Stimulated activated CD4-positive, alpha-beta T cell treated with anti-CD3 and anti-CD28 coated beads, TNF-alpha, amount 100 ng/mL, for 4 hours (primary cell): Measurements from ENCODE around the gene CADPS2.

Experiments used
- DNase-seq, 3 experiments: peaks; one replicate each; pipeline ENCODE4 v3.0.0-alpha.2; 2020; ENCODE audit warnings: low read depth in 3 of 3

CADPS2 gene

DNA sequence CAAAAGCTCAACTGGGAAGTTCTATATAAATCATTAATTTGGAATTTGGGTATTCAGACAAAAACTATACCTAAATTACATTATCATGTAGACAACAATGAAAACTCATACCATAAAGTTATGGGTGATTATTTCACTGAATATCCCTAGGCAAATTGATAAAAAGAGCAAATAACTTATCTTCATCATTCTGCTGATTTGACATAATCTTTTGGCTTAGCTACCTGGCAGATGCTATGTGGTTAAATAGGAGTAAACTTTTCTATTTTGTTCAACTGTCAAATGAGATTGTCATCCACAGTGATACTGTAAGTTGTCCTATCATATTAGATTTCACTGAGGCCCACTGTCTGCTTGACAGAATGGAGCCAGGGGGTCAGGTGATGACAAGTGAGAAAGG, 432.8 kb downstream of the CADPS2 start:
- DNase-seq, result no peak

DNA sequence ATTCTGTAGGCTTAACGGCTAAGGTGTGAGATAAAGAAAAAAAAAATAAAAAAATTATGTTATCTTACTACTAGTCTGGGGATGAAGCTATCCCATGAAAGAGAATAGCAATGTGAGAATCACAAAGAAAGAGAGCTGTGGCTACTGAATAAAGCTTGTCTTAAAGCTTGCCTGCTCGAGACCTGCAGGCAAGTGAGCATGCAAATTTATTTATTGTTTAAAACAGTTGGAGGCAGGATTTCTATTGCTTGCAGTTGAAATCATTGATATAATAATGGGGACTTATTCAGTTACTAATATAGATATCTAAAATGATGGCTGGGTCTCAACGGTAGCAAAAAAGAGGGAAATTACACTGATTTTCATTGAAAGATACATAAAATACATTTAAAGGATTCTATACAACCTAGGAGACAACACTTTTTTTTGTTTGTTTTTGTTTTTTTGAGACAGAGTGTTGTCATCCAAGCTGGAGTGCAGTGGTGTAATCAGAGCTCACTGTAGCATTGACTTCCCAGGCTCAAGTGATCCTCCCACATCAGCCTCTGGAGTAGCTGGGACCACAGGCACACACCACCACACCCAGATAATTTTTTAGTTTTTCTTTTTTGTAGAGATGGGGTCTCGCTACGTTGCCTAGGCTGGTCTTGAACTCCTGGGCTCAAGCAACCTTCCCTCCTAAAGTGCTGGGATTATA, 437.2 kb downstream of the CADPS2 start:
- DNase-seq, result no peak

DNA sequence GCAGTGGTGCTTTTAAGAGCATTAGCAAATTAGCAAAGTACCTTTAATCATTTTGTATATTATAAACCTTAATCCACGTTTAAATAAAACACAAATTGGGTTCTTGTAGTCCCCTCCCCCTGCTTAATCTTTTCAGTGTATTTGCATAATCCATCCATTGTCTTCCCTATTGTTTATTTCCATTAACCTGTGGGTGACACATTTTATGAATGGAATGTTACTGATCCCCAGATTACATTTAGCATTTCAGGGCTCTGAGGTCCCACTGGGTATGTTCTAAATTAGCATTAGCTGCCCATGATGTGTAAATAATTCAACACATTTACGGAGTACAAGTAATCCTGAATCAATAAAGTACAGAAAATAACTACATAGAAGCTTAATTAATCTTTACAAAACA, 443.3 kb downstream of the CADPS2 start:
- no peak for DNase-seq

DNA sequence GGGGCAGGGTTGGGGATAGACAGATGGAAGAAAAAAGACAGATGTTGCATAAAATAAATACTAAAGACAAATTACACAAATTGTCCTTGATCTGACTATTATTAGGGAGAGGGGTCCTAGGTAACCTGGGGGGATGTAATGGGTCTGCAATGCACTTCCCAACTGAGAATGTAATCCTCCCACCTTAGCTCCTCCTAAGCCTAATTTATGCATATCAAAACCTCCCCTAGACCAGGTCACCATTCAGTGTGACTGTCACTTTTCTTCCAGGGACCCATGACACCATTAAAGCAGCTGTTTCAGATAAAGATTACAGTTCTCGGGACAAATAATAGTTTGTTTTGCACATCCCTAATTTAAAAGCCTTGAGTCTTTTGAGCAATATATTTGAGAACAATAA, 447.8 kb downstream of the CADPS2 start:
- DNase-seq, result no peak

DNA sequence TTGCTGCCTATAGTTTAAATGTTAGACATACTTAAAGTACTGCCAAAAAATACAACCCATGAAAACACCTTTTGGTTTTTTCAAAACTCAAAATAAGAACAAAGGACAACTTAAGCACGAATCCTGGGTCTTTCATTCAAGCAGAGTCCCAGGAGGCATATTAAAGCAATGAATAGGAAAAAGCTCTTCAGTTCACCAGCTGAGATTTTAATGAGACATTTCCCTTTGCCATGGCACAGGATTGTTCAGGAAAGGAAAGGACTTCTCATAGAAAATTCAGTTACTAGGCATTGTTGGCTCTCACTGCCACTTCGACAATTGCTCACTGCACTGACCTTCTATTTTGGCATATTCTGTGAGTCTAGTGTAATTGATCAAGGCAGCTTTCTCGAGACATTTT, 448.3 kb downstream of the CADPS2 start:
- DNase-seq, result no peak

DNA sequence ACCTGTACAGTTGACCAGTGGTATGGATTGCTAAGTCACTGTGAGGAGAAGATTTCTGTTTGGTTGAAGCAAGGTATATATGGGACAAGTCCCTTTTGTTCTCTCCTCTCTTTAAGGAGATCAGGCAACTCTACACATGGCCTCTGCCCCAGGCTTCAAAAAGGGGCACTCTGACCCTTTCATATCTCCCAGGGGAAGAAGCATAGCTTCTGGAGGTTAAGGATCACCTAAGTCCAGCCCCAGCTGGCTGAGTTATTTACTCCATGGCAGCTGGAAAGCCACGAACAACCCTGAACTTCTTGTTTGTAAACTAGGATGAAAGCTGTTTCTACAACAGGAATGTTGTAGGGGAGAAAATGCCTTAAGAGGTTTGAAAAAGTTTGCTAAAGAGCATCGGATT, 452.5 kb downstream of the CADPS2 start:
- no peak for DNase-seq

DNA sequence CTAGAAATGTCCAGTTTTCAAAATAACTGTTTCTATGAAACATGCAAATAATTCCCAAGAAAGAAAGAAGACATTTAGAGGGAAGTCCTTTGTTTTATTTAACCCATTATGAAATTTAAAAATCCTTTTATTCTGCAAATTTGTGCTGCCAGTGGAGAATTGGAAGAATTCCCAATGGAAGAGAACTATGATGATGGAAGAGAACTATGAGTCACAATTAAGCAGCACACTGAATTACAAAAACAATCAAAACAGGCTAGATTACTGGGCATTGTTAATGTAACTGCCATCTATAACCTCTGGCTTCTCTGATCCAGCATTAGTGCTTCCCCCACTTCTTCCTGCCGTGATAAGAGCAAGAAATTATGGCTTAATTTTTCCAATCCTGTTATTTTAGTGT, 455.6 kb downstream of the CADPS2 start:
- DNase-seq, result no peak

DNA sequence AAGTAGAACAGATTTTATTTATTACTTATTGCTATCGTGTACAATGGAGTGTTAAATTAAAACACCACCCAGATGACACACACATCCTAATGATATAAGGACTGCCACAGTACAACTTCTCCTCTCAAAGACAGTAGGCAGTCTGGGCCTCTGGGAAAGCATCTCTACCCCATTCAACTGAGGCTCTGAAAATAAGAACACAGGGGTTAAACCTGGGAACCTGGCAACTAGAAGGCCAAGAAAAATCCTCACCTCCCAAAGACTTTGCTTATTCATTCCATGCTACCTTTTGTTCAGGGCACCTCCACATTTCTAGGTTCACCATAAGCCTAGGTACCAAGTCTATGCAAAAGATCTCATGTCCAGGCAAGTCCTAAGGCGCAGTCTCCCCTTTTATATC, 456.3 kb downstream of the CADPS2 start:
- DNase-seq, result no peak

DNA sequence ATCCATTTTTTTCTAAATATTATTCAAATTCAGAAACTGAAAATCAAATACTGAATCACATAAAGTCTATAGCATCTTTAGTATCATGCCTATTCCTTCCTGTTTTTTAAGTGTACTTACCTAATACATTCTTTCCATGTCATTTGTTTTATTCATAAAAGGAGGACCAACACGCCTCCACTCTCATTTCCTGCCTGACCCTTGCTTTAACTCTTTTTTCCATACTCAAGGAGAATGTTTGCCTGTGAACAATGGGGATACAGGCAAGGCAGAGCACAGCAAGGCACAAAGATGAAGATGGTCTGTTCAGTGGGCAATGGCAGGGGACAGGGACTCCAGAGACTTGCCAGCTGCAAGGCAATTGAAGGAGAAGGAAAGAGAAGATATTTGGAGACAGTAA, 460.5 kb downstream of the CADPS2 start:
- no peak for DNase-seq

DNA sequence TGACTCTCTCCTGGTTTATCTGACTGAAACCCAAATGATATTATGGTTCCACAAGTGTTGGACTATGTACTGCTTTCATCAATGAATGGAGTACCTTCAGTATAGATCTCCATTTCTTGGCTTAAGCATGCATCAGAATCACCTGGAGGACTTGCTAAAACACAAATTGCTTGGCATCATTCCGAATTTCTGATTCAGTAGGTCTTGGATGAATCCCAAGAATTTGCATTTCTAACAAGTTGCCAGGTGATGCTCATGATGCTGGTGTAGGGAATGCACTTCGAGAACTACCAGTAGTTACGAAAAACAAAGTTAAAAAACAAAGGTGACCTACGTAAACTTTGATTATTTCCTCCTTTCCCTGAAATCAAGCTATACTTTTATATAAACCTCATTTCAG, 462.7 kb downstream of the CADPS2 start:
- no peak for DNase-seq

DNA sequence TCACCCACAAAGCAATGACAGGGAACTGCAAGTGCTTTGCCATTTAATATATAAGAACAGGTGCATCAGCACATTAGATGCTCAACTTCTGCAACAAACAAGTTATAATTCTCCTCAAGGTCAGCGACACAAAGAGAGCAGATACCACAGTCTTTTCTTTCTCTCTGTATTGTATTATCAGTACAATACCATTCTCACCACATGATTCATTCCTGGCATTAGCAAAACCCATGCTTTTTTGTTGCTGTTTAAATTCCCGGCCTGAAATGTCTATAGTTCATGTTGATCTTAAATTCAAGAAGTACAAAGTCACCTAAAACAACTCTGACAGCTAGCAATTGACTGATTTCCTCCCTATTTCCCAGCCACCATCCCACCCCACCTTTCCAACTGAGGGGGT, 469.9 kb downstream of the CADPS2 start:
- DNase-seq, result no peak

DNA sequence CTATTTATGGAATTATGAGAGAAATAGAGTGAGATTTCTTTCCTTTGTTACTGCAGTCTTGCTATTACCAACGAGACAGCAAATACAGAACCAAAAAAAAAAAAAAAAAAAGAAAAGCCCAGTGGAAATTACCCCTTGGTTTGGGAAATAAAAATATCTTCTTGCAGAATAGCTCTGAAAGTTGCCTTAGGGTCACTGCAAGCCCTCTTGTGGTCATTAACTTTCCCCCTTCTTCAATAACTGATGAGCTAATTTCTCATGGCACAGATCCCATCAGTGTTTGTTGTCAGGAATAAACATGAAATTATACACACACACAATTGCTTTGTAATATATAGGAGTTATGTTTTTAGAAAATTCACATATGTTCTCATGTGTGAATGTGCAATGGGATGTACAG, 470.8 kb downstream of the CADPS2 start:
- DNase-seq, result no peak

DNA sequence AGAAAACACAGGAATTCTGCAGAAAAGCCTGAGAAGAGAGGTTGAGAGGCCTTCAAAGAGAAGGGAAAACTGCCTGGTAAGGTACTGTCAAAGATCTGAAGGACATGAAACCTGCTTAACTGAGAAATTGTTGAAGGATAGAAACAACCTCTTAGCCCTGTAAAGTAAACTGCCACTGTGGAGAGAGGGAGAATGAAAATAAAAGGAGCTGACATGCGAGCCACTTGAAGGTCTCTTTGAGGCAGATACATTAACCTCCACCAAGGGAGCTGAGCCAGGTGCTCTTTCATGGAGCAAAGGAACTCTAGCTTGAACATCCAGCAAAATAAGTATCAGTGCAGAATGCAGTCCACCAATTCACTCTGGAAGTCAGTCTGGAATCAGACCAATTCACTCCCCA, 472.9 kb downstream of the CADPS2 start:
- DNase-seq, result no peak

DNA sequence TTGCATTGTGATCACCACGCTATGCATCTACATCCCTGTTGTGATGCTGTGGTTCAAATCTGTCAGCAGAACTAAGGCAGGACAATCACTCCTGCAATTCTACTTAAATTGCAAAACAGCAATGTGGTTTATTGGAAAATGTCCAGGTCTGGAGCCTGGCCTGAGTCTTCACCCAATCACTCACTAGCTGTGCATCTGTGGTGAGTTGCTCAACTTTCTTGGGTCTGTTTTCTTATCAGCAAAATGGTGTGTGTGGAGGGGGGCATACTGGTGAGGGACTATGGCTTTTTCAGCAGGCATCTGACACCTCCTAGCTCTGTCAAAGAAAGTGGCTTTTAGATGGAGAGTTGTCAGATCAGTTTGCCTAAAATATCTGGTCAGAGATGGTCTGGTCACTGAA, 473.4 kb downstream of the CADPS2 start:
- DNase-seq, result no peak

DNA sequence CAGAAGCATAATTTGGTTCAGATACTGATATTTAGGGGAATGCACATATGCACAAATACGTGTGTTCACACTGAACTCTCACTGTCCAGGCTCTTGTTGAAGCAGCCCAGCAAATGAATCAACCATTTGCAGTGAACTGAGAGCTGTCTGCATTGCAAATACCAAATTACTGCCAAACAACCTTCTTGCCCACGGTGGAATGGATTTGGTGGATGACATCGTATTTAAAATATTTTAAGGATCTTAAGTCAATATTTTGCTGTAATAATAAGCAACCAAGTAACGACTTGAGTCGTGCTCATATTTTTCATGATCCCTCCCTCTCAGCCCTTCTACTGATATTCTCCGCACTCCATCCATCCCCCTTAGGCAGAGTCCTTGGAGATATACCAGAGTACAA, 473.8 kb downstream of the CADPS2 start:
- no peak for DNase-seq

DNA sequence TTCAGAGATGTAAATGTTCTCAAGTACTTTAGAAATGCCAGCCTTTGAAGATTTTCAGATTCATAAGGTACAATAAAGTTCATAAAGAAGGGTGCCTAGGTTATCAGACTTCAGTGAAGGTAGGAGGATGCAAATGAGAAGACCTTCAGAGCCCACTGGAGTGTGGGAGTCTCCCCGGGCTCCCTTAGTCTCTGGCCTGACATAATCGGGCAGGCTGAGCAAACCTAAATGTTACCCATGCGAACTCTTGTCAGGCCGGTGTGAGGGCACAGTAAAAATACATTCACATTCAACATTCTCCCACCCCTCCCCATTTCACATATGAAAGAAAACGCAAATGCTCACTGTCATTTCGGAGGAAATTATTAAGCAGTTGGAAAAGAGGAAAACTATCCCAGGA, 479.1 kb downstream of the CADPS2 start:
- DNase-seq, result no peak

DNA sequence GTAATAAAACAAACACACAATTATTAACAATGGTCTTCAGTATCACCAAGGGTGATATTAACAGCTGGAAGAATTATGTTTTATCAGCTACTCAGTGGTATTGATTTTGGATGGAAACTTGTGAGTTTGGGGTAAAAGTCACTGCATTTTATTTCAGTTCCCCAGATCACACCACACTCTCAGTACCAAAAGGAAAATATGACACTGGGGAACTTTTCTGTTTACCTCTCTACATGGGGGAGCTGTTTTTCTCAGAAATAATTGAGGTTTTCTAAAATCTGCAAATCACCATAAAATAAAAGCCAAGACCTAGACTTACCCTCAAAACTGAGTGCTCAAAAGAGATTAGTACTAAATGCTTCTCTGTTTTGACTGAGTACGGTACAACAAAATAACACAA, 483.1 kb downstream of the CADPS2 start:
- no peak for DNase-seq

DNA sequence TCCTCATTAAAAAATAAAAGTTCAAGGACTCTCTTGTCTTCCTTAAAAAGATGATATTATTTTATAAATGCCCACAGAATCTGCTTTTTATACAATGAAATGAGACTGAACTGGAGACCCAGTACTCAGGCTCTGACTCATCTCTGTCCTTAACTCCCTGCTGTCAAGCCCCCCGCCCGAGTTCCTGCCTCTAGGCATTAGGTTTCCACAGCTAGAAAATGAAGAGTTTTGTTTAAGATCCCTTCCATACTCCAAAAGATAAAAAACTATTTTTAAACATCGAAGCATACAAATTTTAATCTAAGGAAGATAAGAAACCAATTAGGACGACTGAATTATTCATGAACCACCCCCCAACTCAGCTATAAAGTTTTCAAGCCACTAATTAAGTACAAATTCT, 484.0 kb downstream of the CADPS2 start:
- no peak for DNase-seq

DNA sequence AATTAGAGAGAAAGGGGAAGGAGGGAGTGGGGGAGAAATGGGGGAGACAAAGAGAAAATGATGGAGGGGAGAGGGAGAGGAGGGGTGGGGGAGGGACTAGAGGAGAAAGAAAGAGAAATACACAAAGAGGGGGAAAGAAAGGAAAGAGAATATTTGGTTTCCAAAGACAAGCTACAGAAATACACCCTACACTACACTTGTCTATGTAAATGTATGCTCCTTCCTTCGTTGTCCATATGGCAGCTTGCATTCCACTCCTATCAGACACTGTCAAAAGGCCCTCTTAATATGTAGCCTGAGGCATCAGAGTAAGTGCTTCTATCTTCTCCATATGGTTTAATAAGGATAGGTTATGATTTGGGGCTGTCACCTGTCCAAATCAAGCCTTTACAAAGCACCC, 488.9 kb downstream of the CADPS2 start:
- DNase-seq, result no peak

DNA sequence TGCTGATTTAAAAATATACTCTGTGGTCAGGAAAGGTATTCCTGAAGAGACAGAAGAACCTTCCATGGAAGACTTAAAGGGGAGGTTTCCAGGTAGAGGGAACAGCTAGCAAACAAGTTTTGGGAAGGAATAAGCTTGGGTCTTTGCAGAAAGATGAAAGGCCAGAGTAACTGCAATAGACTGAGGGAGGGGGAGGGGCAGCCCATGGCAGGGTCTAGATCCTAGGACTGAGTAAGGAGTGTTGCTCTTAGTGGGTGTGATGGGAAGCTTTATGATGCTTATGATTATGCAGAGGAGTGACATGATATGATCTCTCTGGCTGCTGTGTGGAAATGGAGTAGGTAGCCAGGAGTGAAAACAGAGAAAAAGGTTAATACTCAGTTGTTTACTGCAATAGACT, 491.7 kb downstream of the CADPS2 start:
- DNase-seq, result no peak

DNA sequence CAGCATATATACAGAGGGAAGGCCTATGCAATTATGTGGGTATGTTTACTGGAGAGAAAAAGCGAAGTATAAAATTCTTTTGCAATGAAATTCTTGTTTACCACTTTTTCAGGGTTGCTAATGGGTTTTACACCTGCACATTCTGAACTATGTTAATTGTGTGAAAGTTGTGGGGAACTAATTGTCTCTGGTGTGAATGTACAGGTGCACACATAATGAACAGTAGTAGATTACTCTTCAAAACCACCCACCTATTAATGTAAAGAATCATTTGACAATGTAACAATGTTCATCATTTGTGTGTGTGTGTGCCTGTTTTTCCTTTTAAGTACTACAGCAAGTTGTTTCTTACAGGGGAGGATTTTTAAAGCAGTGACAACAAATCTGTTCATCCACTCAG, 501.7 kb downstream of the CADPS2 start:
- no peak for DNase-seq

DNA sequence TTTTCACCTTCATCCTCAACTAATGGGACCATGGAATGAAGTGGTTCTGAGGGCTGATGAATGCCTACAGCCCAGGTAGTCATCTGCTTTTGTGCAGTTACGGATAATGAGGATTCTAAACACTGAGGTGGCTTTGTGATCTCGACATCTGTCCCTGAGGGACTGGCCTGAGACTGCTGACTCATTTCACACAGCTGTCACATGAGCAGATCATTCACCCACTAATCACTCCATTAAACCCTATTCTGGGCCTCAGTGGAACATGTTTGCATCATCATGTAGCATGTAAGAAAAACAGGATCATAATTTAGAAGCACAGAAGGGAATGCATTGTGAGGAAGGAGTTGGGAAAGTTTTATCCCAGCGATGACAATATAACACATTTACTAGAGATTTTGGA, 502.3 kb downstream of the CADPS2 start:
- no peak for DNase-seq

DNA sequence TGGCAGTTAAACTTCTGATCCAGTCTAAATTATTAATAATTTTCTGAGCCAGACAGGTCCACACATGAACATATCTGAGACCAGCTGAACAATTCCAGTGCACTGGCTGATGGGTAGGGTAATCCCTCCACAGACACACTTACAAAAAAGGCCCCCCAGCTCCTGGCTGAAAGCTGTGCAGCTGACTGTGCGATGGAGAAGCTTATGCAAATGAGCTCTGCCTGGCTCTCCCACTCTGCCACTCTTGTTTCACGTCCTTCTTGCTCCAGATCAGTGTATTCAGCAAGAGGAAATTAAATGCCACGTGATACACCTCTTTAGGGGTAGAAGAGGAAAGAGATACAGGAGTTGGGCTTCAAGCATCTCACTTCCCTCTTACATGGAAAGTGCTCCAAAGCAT, 505.3 kb downstream of the CADPS2 start:
- DNase-seq, result no peak

DNA sequence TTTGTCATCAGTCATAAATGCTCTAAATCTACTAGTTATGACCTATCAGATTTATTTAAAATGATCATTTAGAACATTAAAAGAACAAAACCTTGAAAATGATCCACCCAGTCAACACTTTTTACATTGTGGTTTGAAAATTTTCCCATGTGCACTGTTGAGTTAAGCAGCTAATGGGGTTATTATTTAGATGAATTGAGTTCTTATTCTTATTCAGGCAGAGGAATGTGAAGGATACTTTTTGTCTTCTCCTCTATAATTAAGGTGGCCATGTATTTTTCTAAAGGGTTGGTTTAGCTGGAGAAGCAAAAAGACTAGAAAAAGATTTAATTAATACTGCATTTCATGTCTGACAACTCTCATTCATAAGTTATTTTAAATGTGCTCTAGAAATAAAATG, 506.8 kb downstream of the CADPS2 start:
- DNase-seq, result no peak

DNA sequence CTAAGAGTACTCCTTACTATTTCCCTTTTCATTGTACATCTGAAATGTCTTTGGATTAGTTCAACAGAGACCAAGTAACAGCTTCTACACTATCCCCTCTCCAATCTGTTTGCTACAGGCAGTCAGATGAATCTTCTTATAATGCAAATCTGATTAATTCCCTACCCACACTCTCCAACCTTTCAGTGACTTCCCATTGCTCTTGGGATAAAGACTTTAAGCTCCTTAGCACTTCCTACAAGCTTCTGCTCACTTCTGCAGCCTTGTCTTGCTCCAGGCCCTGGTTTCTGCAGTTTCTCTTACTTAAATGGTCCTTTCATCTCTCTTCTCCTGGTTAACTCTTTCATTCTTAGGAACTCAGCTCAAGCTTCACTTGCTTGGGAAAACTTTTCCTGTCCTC, 516.5 kb downstream of the CADPS2 start:
- DNase-seq, result no peak
